Cardiac septum (tissue), 1 donor: ENCODE results near the gene RIIAD1. TPM values are rescaled to one million over a fixed set of nuclear protein-coding genes. Genes with fewer than 3 reads are reported as not detected.
"Not testable (repeated sequence)": the region's sequence is repeated elsewhere in the genome, so short reads cannot be mapped to it uniquely, and the experiment has no call there.

Source experiments
- DNase-seq: peaks from one replicate; pipeline ENCODE4 v3.0.0-alpha.2; 2020; ENCODE audit warnings: low spot score
- intact Hi-C: fragments of 100-400 bp; cut with DNase I; formaldehyde crosslinking; loops from one replicate; pipeline ENCODE4 v1.14.0; 2022
- total RNA-seq: library from RNA; stranded (reverse); fragmentation: NEBNext Ultra II Directional; extraction: Animal tissue kit (Norgen Biotek cat#: 25700); gene quantifications from one replicate; pipeline ENCODE4 v1.2.1, GENCODE V29; 2021
- donor health status: DM: no; HTN: no; CAD: no.

RIIAD1 gene
- total RNA-seq, 1 donor from 2014 or later = 4.3 TPM

DNA sequence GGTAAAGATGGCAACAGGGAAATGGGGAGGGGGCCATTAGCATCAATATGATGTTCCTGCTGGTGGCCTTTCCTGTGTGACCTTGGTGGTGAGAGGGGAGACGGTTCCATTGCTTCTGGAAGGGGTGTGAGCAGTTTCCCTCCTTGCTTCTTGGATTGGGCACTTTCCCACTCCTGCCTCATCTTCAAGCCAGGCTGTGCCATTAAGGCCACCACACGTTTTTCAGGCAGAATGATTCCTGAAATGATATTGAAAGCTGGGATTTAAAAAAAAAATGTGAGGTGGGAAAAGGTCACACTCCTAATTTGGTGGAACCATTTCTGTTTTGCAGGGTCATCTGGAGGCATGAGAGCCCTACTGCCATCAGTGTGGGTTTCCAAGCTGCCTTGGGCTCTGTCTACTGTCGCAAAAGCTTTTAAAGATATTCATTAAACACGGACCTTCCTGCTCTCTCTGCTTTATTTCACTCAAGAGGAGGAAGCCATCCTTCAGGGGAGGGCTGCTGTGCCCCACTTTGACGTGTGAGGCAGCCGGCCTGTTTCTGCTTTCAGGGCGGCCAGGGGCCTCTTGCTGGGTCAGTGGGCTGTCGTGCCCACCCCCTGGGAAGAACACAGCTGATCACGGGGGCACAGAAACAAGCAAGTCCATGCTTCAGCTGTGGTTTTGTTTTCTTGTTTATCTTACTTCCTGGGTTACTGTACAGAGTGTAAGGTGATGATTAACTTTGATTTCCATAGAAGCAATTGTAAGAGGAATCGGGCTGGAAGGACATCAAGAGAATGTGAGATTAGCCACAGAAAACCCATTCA, 8.0 kb downstream of the RIIAD1 start:
- DNase-seq = peak; percentile 5
- intact Hi-C loops = loop anchor here (5.0 kb wide), 1 partner anchor 117 kb away; the partner anchor contains the start of gene SNX27

DNA sequence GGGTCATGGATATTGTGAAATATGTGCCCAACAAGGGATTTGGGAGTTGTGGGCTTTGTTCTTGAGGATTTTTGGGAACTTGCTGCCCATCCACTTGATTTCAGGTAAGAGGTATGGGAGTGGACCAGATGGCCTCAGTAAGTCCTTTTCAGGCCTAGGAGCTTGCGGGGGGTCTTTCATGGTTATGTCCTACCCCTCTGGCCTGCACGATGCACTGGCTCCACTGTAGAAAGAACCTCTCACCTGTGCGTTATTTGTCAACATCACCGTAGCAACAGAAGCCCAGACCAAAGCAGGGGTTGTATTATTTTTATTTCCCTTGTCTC, 8.6 kb downstream of the RIIAD1 start:
- DNase-seq = no peak
- intact Hi-C loops = loop anchor here (5.0 to 10.0 kb wide), 2 partner anchors 105 to 118 kb away; partner anchors contain the start of genes C2CD4D, RORC and SNX27

DNA sequence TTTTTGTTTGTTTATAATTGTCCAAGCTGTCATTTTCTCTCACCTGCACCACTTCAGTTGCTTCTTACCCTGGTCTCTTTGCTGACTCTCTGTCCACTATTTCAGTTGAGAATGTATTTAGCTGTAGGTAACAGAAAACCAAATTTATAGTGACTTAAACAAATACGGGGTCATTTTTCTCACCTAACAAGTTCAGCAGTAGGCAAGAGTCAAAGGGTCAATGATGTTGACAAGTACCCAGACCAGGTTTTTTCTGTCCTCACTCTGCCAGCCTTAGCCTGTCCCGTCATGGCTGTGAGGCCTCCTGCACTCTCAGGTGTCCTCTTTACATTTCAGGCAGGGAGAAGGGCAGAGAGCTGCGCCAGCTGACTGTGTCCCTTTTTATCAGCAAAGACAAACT, 11.8 kb downstream of the RIIAD1 start:
- DNase-seq = peak; percentile 29
- intact Hi-C loops = loop anchor here (10.0 kb wide), 1 partner anchor 102 kb away; the partner anchor contains the start of genes C2CD4D and RORC

DNA sequence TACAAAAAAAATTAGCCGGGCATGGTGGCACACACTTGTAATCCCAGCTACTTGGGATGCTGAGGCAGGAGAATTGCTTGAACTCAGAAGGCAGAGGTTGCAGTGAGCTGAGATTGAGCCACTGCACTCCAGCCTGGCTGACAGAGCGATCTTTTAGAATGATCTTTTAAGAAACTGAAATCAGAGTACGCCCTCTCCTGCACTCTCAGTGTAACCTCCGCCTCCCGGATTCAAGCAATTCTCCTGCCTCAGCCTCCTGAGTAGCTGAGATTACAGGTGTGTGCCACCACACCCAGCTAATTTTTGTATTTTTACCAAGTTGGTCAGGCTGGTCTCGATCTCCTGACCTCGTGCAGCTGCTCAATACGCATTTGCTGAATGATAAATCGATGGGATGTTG, 12.7 kb downstream of the RIIAD1 start:
- intact Hi-C loops = loop anchor here (2.0 to 10.0 kb wide), 2 partner anchors 101 to 139 kb away; partner anchors contain the start of genes C2CD4D and RORC
- DNase-seq = peak; percentile 31

DNA sequence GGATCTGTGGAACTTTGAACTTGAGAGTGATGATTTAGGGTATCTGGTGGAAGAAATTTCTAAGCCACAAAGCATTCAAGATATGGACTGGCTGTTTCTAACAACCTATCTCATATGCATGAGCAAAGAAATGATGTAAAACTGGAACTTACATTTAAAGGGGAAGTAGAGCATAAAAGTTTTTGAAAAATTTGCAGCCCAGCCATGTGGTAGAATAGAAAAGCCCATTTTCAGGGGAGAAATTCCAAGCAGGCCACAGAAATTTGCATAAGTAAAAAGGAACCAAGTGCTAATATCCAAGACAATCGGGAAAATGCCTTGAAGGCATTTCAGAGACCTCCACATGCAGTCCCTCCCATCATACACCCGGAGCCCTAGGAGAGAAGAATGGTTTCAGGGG, 15.7 kb downstream of the RIIAD1 start:
- no peak for DNase-seq

DNA sequence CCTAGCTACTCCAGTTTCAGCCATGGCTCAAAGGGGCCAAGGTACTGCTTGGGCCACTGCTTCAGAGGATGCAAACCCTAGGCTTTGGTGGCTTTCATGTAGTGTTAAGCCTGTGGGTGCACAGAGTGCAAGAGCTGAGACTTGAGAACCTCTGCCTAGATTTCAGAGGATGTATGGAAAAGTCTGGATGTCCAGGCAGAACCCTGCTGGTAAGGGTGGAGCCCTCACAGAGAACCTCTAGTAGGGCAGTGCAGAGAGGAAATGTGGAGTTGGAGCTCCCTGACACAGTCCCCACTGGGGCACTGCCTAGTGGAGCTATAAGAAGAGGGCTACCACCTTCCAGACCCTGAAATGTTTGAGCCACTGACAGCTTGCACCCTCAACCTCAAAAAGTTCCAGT, 16.2 kb downstream of the RIIAD1 start:
- intact Hi-C loops = loop anchor here (5.0 to 10.0 kb wide), 2 partner anchors 97 to 295 kb away; partner anchors contain the start of genes C2CD4D and RORC
- peak; percentile 24 for DNase-seq

More for the DNA sequence above, 15.7 kb downstream of the RIIAD1 start:
- intact Hi-C loops = loop anchor here (5.0 to 10.0 kb wide), 2 partner anchors 98 to 295 kb away; partner anchors contain the start of genes C2CD4D and RORC

DNA sequence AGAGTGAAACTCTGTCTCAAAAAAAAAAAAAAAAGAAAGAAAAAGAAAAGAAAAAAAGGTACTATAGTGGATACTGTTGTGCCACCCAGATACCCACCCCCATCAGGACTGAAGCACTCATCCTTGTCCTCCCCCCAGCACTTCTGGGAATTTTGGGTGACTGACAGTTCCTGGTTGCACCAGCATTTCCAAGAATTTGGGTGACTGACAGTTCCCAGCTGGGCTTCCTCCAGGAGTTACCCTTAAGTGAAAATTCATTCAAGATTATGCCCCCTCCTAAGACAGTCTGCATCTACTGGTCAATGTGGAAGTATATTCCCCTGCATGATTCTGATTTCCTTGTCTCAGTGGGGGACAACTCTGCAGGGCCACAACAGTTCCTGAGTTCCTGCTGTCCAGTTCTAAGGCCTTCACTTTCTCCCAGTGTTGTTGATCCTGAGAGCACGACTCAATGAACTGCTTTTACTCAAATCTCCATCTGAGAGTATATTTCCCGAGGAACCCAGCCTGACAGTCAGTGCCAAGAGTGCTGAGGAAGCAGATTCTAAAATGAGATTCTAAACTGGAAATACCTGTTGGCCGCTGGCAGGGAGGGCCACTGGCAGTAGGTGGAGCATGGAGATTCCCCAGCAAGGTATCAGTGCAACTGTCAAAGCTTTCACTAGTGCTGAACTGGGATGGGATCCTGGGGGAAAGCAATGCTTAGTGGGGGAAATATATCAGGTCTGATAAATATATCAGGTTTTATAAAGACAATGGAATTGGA, 18.5 kb downstream of the RIIAD1 start:
- intact Hi-C loops = loop anchor here (5.0 to 10.0 kb wide), 2 partner anchors 95 to 297 kb away; partner anchors contain the start of genes C2CD4D and RORC
- peak; percentile 53 for DNase-seq

DNA sequence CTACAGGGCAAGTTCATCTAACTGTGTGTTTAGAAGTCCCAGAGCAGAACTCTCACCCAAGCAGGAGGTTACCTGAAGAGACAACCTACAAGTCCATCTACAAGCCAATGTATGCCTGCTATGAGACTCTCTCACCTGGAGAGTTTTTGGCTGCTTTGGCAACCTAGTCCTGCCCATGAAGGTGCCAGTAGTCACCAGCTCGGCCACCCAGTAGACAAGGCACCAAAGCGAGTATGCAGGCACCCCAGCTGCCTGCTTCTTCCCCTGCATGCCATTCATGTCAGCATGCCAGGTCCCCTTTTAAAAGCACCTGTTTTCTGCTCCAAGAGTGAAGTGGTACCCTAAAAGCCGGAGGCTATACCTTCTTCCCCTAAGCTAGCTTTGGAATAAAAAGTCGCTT, 20.2 kb downstream of the RIIAD1 start:
- DNase-seq = peak; percentile 46
- intact Hi-C loops = no loop called here

DNA sequence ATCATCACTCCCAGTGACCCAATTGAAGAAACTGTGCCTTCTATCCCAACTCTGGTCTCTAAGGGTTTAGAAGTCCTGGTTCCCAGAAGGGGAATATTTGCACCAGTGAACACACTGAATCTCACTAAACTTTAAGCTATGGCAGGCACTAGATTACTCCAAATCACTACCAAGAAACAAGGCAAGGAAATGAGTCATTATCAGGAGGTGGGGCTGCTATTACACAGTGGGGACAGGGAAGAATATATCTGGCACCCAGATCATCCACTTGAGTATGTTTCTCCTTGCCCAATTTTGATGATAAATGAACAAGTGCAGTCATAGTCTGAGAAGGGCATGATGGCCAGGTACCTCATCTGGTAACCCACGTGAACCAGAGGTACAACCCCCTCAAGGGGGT, 35.0 kb downstream of the RIIAD1 start:
- no peak for DNase-seq
- intact Hi-C loops = no loop called here

DNA sequence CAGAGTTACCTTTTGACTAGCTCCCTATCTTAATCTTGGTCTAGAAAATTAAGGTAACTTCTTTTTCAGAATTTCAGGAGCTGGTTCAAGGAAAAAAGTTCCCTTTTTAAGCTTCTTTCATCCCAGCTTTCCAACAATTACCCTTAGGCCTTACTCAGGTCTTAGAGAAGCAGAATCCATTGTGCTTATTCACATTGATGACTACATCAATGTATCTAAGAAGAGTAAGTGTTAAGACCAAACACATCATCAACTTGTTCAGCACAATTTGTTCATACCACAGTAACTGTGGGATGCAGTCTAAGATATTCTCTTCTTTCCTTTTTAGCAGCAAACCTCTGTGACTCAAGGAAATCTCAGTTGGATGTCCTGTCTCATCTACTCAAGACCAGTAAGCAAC, 37.9 kb downstream of the RIIAD1 start:
- no peak for DNase-seq
- intact Hi-C loops = no loop called here

DNA sequence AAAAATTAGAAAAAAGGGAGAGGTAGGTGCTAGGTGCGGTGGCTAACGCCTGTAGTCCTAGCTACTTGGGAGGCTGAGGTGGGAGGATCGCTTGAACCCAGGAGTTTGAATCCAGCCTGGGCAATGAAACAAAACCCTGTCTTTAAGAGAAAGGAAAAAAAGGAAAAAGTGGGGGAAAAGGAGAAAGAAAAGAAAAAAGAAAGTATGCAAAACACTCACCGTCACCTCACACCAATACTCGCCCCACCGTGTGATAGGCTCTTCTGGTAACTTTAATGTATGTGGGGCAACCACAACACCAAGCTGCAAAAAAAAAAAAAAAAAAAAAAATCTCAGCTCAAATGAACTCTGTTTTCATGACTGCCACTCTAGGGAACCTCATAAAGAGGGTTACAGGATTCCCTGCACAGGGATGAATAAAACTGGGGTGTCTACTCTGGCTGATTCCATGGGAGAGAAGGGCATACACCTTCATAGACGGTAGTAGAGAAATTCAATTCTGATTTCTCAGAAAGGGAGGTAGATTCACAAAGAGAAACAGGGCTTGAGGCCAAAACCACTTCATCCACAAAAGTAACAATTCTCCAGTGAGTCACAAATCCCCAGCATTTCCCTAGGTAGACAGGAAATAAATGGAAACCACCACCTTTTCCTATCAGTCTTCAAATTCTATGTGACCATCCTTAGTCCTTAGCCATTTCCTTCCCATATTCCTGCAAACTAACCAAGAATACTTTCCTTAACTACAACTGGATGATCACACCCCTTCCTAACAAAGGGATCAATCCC, 39.5 kb downstream of the RIIAD1 start:
- intact Hi-C loops = loop anchor here (5.0 kb wide), 1 partner anchor 72 kb away; the partner anchor contains the start of gene RORC
- no peak for DNase-seq

DNA sequence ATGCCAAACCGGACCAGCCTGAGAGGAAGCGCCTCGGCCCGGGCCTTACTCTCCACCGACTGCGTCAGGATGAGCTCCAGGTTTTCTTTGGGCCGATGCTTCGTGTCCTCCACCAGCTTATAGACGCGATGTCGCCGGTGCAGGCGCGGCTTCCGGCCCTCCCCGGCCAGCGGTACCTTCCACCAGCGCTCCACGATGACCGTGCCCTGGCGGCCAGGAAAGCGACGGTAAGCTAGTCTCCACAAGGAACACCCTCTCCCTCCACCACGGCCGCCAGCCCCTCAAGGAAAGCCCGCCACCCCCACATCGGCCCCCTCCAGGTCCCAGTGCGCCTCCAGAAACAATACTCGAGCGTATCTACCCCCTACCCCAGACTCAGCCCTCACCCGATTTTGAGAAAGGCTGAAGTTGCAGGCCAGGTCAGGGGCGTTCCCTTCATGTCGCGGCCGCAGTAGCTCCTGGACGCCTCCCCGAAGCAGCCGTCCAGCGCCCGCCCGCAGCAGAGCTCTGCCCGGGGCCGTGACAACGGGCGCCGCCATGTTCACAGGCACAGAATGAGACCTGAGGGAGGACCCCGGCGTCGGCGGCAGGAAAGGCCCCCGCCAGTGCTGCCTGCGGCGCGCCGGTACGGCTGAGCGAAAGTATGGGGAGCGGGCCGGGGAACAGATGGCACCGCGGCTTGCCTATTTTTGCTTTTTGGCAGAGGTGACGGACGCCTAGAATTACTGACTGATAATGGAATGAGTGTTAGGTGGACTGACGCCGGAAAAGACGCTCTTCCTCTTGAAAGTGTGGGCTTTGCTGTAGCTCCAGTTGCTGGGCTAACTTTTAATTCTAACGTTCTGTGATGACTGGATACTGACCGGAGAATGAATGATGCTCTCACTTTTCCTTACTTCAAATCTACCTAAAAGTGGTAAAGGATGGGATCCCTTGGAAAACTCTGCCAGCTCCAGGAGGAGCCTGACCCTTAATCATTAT, 41.9 kb downstream of the RIIAD1 start, which contains the start of gene MRPL9:
Gene MRPL9 (minus strand): TSS at position 556 of the 981 bp plus-strand sequence. CDS start 17 bp downstream, at position 539.
- intact Hi-C loops = loop anchor here (5.0 kb wide), 1 partner anchor 69 kb away; the partner anchor contains the start of gene RORC
- peak; percentile 92 for DNase-seq

DNA sequence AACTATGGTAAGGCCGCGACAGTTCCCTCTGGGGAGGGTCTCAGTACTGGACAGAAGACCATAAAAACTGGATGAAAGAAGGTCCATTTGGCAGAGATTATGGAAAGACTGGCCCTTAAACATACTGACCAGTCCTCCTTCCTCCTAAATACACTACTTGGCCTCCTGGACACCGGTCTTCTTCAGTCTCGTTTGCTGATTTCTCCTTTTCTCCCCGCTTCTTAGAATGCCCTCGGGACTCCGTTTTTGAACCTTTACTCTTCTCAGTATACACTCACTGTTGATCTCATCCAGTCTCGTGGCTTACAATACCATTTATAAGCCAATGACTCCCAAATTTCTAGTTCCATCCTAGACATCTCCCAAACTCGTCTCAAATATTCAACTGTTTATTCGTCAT, 42.7 kb downstream of the RIIAD1 start:
- no peak for DNase-seq
- intact Hi-C loops = loop anchor here (5.0 kb wide), 1 partner anchor 68 kb away; the partner anchor contains the start of gene RORC

DNA sequence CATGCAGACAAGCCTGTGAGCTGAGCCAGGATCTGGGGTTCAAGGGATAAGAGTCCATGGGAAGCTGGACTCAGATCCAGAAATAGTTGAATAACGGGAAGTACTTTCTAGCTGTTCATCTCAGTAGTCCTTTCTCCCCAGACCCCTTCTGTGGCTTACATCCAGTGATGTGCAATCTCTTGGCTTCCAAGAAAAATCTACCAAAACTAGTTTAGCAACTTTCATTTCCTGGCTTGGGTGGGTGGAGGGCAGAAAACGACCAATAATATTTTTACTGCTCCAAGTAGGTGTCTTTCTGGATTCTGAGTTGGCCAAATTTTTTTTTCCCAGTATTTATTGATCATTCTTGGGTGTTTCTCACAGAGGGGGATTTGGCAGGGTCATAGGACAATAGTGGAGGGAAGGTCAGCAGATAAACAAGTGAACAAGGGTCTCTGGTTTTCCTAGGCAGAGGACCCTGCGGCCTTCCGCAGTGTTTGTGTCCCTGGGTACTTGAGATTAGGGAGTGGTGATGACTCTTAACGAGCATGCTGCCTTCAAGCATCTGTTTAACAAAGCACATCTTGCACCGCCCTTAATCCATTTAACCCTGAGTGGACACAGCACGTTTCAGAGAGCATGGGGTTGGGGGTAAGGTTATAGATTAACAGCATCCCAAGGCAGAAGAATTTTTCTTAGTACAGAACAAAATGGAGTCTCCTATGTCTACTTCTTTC, 47.2 kb downstream of the RIIAD1 start:
- intact Hi-C loops, DNase-seq: not testable (repeated sequence)

DNA sequence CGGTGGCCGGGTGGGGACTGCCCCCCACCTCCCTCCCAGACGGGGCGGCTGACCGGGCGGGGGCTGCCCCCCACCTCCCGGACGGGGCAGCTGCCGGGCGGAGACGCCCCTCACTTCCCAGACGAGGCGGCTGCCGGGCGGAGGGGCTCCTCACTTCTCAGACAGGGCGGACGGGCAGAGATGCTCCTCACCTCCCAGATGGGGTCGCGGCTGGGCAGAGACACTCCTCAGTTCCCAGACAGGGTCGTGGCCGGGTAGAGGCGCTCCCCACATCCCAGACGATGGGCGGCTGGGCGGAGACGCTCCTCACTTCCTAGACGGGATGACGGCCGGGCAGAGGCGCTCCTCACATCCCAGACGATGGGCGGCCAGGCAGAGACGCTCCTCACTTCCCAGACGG, 47.9 kb downstream of the RIIAD1 start:
- DNase-seq, intact Hi-C loops: not testable (repeated sequence)

DNA sequence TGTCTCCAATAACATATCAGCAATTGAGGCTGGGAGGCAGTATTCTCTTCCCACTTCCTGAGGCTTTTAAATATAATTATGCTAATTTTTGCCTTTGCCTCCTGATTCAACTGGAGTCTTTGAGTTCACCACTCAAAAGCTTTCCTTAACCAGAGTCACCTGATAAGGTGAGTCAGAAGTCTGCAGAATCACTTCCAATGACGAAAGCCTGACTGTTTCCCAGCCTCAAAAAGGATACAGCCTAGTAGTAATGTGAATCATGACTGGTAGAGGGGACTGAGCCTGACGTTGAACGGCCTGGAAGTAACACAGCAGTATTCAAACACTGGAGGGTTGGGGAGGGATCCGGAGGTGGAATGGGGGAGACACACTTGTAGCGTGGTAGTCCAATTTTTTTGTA, 52.4 kb downstream of the RIIAD1 start:
- intact Hi-C loops = no loop called here
- DNase-seq = no peak

DNA sequence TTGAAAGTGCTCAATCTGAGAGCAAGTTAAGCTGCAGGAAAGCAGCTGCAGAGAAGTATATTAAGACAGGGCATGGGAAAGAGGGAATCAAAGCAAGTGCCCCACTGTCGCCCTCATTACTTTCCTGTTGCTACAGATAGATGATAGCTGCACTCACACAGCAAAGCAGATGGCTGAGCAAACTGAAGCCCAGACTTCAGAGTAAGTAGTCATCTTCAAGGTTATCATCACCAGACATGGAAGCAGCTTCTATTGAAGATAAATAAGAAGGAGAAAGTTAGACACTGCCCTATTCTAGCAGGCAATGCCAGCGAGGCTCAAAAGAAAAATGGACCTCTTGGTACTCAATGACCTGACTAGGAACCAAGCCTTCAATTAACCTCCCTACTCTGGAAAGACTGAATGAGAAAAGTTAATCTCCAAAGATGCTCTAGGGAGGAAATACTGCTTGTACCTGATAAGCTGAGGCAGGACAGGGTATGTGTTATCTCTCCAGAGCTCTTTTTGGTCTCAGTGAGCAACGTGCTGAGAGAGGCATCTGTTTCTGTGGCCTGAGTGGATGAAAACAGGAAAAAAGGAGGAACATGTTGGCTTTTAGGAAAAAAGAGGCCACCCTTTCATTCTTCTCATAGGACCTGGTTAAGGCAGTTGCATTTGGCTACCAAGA, 53.1 kb downstream of the RIIAD1 start:
- DNase-seq = no peak
- intact Hi-C loops = no loop called here
